Neural progenitor cell (in vitro differentiated cells): Measurements from ENCODE around the gene THYN1.

Experiments used
- EZH2phosphoT487 ChIP-seq: fragments of 200-600 bp; sonication (generic); IDR thresholded peaks from 2 replicates; pipeline ENCODE4 v1.6.1; 2017; ENCODE audit warnings: antibody characterized with exemption
- TF ChIP-seq, protein P1 (sequence below): fragments of 200-600 bp; sonication (generic); IDR thresholded peaks from 2 replicates; pipeline ENCODE4 v1.5.1; 2017; ENCODE audit warnings: antibody characterized with exemption, mild to moderate bottlenecking

DNA sequence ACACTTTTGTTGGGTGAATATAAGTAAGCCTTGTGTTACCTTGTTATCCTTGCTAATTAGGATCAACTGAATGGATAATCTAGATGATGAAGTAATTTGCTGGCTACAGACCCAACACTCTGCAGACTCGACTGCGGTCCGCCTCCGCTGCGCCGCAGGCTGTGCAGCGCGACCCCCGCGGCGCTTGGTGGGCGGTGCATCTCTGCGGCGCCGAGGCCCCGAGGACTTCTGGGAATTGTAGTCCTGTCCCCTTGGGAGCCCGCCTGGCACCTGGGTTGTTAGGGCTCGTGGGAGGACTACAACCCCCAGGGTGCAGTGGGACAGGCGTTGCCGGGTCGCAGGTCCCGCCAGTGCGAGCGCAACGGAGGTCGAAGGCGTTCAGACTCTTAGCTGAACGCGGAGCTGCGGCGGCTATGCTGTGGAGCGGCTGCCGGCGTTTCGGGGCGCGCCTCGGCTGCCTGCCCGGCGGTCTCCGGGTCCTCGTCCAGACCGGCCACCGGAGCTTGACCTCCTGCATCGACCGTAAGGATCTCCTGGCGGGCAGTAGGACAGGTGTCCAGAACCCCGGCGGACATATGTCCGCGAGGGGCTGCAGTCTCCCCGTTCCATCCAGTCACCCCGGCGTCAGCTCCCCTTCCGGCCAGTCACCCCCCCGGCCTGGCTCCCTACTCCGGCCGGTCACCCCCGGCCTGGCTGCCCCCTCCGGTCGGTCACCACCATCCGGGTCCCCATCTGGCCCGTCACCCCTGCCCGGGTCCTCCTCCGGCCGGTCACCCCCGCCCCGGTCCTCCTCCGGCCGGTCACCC, at the start of gene THYN1, which contains the start of gene ACAD8:
- TF ChIP-seq, protein P1, sequence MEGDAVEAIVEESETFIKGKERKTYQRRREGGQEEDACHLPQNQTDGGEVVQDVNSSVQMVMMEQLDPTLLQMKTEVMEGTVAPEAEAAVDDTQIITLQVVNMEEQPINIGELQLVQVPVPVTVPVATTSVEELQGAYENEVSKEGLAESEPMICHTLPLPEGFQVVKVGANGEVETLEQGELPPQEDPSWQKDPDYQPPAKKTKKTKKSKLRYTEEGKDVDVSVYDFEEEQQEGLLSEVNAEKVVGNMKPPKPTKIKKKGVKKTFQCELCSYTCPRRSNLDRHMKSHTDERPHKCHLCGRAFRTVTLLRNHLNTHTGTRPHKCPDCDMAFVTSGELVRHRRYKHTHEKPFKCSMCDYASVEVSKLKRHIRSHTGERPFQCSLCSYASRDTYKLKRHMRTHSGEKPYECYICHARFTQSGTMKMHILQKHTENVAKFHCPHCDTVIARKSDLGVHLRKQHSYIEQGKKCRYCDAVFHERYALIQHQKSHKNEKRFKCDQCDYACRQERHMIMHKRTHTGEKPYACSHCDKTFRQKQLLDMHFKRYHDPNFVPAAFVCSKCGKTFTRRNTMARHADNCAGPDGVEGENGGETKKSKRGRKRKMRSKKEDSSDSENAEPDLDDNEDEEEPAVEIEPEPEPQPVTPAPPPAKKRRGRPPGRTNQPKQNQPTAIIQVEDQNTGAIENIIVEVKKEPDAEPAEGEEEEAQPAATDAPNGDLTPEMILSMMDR, result no peak
- no peak for TF ChIP-seq EZH2phosphoT487
